ENCODE data around the gene OR4D9. TPM values are rescaled to one million over a fixed set of nuclear protein-coding genes. Genes with fewer than 3 reads are reported as not detected.

OR4D9 gene
- total and polyA plus RNA-seq, 2 donors (not counting 3 experiments of a cell fraction or from before 2014, with no cell fraction given), result not detected

DNA sequence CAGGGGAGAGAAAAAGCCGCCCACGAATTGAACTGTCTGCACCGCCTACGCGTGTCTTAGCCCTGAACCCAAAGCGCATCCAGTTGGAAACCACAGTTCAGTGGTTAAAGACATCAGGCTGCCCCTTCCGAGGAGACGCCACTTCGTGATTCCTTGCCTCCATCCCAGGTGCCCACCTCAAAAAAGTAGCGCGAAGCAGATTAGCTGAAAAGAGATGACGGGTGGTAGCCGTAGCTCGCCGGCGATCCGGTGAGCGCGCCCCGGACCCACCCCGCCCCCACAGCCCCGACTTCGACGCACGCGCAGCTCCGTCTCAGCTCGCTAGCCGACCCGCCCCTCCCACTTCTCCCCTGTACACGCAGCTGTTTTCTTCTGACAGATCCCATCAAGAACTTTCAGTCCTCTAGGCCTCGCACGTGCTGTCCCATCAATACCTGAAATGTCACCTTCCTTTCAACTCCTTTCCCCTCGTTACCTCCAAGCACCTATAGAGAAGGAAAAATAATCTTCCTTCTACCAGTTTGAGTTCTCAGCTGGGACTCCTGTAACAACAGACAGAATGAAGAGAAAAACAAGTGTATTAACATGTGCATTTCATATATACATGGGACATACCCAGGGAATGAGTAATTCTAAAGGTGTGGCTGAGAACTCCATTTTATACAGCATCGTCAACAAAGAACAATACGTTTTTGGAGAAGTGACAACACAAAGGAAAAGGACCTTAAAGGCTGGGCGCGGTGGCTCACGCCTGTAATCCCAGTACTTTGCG, 49.5 kb downstream of the OR4D9 start:
- Histone ChIP-seq H3K4me1 (ENCODE audit: control insufficient read depth, extremely low read depth, insufficient read depth, low read length) (peaks cover 9% of the 10 kb centered on the region), H3K9ac (replicated peaks; ENCODE audit: extremely low read depth, insufficient read depth, low read length) (peak overlapping the region; percentile 88), H3K9me3 (replicated peaks; ENCODE audit: control insufficient read depth, insufficient read depth, low read length) (no peaks in the 10 kb centered on the region), H3K4me3 (replicated peaks in 1 of 3; ENCODE audit: insufficient read depth in 1 of 3, low read depth in 1 of 3, low read length in 3 of 3) (peak overlapping the region; percentile 50 to 93 (median 70)), H3K9me1 (replicated peaks; ENCODE audit: control insufficient read depth, extremely low read depth, insufficient read depth, low read length) (no peaks in the 10 kb centered on the region), H3K4me2 (ENCODE audit: insufficient read depth, low read length) (peak overlapping the region; percentile 76), H4K20me1 (replicated peaks; ENCODE audit: control insufficient read depth, extremely low read depth, insufficient read depth, low read length) (no peaks in the 10 kb centered on the region), H2AFZ (ENCODE audit: low read depth, low read length) (peak overlapping the region; percentile 92), H3K36me3 (ENCODE audit: control insufficient read depth in 2 of 2, extremely low read depth in 1 of 2, insufficient read depth in 2 of 2, low read length in 2 of 2) (no peaks in the 10 kb centered on the region), H3K79me2 (ENCODE audit: control insufficient read depth, insufficient read depth, low read length) (no peaks in the 10 kb centered on the region), H3K27ac (ENCODE audit: insufficient read depth, low read depth, low read length) (peak overlapping the region; percentile 60), H3K27me3 (ENCODE audit: control insufficient read depth in 2 of 2, insufficient read depth in 2 of 2, low read length in 2 of 2) (no peaks in the 10 kb centered on the region)
- intact Hi-C loops (cut with micrococcal nuclease), result loop anchor here (1.0 kb wide), 2 partner anchors 10 to 108 kb away; partner anchors contain the start of gene PATL1
- TSS peak; percentile 34 for BruUV-seq (replicated peaks)
- TF ChIP-seq POLR2AphosphoS5 (IDR thresholded peaks at IDR 0.05; ENCODE audit: insufficient read depth, low read depth, low read length) (no peak), FOS (IDR thresholded peaks at IDR 0.05; ENCODE audit: borderline replicate concordance, insufficient read depth, low read length) (peak; percentile 14)
- ChIA-PET CTCF (interaction anchor here (1.1 to 2.5 kb wide), 2 partner anchors 23 to 108 kb away, joined by 3 to 7 read pairs; partner anchors contain the start of gene PATL1), POLR2A (no interaction called here)
- dilution Hi-C loops (cut with MboI; ENCODE audit: extremely low pct_ligation_motif_present, low sequenced_read_pairs), result no loop called here
- FAIRE-seq (peak; percentile 82), DNase-seq (ENCODE audit: low read depth, low spot score) (peak; percentile 88)

- dilution Hi-C loops (cut with MboI; ENCODE audit: extremely low pct_ligation_motif_present, low sequenced_read_pairs) (no loop called here), intact Hi-C loops (cut with micrococcal nuclease) (no loop called here)
- Histone ChIP-seq H3K27me3 (ENCODE audit: control insufficient read depth in 2 of 2, insufficient read depth in 2 of 2, low read length in 2 of 2) (no peaks in the 10 kb centered on the region), H3K9ac (replicated peaks; ENCODE audit: extremely low read depth, insufficient read depth, low read length) (no peak overlapping the region), H3K9me1 (replicated peaks; ENCODE audit: control insufficient read depth, extremely low read depth, insufficient read depth, low read length) (no peaks in the 10 kb centered on the region), H3K4me1 (ENCODE audit: control insufficient read depth, extremely low read depth, insufficient read depth, low read length) (peaks cover 3% of the 10 kb centered on the region), H3K4me3 (replicated peaks in 1 of 3; ENCODE audit: insufficient read depth in 1 of 3, low read depth in 1 of 3, low read length in 3 of 3) (no peak overlapping the region), H4K20me1 (replicated peaks; ENCODE audit: control insufficient read depth, extremely low read depth, insufficient read depth, low read length) (no peaks in the 10 kb centered on the region), H3K4me2 (ENCODE audit: insufficient read depth, low read length) (no peak overlapping the region), H3K27ac (ENCODE audit: insufficient read depth, low read depth, low read length) (no peak overlapping the region), H3K9me3 (replicated peaks; ENCODE audit: control insufficient read depth, insufficient read depth, low read length) (no peaks in the 10 kb centered on the region), H3K36me3 (ENCODE audit: control insufficient read depth in 2 of 2, extremely low read depth in 1 of 2, insufficient read depth in 2 of 2, low read length in 2 of 2) (no peaks in the 10 kb centered on the region), H3K79me2 (ENCODE audit: control insufficient read depth, insufficient read depth, low read length) (no peaks in the 10 kb centered on the region), H2AFZ (ENCODE audit: low read depth, low read length) (no peak overlapping the region)
- POLR2A ChIA-PET, result no interaction called here
- no peak for FAIRE-seq
- TF ChIP-seq CTCF (IDR thresholded peaks at IDR 0.05; ENCODE audit: extremely low read depth in 1 of 2, insufficient read depth in 1 of 2, low read depth in 1 of 2, low read length in 2 of 2) (no peak), FOS (IDR thresholded peaks at IDR 0.05; ENCODE audit: borderline replicate concordance, insufficient read depth, low read length) (no peak), EZH2 (IDR thresholded peaks at IDR 0.05; ENCODE audit: borderline replicate concordance, low read depth, low read length, severe bottlenecking) (no peak), POLR2A (IDR thresholded peaks at IDR 0.05; ENCODE audit: low read depth, low read length) (no peak), JUN (IDR thresholded peaks at IDR 0.05; ENCODE audit: borderline replicate concordance, insufficient read depth, insufficient read length, low read depth) (no peak), GATA2 (IDR thresholded peaks at IDR 0.05; ENCODE audit: insufficient read depth, insufficient read length, low read depth, low read length) (no peak), POLR2AphosphoS5 (IDR thresholded peaks at IDR 0.05; ENCODE audit: insufficient read depth, low read depth, low read length) (no peak), MYC (IDR thresholded peaks at IDR 0.05; ENCODE audit: low read depth, low read length) (no peak)
- TF ChIP-seq, protein P1, sequence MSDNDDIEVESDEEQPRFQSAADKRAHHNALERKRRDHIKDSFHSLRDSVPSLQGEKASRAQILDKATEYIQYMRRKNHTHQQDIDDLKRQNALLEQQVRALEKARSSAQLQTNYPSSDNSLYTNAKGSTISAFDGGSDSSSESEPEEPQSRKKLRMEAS (IDR thresholded peaks at IDR 0.05; ENCODE audit: insufficient read depth, insufficient read length), result no peak
- no peak for DNase-seq (ENCODE audit: low read depth, low spot score)
- CTCF ChIA-PET, result interaction anchor here (2.5 kb wide), 1 partner anchor 25 kb away, joined by 7 read pairs; no protein-coding TSS in a partner anchor
- no TSS peak for BruUV-seq (replicated peaks)
Observed at GRCh38 chr11:59562292-59562691, 51.0 kb downstream of the OR4D9 start.

Data from endothelial cell of umbilical vein (primary cell).